HG02852 (cell line): ENCODE data around the gene GLI3.

ENCODE experiments used
- ATAC-seq: cut with Tn5 transposase; IDR thresholded peaks from one replicate; pipeline ENCODE4 v1.9.1; 2021; ENCODE audit warnings: mild to moderate bottlenecking, moderate library complexity; ENCODE audit not compliant: unreplicated experiment

The GLI3 gene

GRCh38 chr7:42057331-42057730, 179.7 kb downstream of the GLI3 start:
- ATAC-seq, result no peak

GRCh38 chr7:42055171-42055570, 181.8 kb downstream of the GLI3 start:
- no peak for ATAC-seq

- no peak for ATAC-seq
These were observed 183.2 kb downstream of the GLI3 start for GRCh38 chr7:42053834-42054233.

GRCh38 chr7:42049761-42050160, 187.2 kb downstream of the GLI3 start:
- no peak for ATAC-seq

- ATAC-seq, result no peak
These were observed 190.5 kb downstream of the GLI3 start for GRCh38 chr7:42046483-42046882.

- no peak for ATAC-seq
These were observed 191.0 kb downstream of the GLI3 start for GRCh38 chr7:42045961-42046360.

- no peak for ATAC-seq
These were observed 197.1 kb downstream of the GLI3 start for GRCh38 chr7:42039921-42040320.

GRCh38 chr7:42035210-42035609, 201.8 kb downstream of the GLI3 start:
- ATAC-seq, result no peak

GRCh38 chr7:42033480-42033879, 203.5 kb downstream of the GLI3 start:
- no peak for ATAC-seq

GRCh38 chr7:42029405-42029804, 207.6 kb downstream of the GLI3 start:
- ATAC-seq, result no peak

GRCh38 chr7:42027521-42027920, 209.5 kb downstream of the GLI3 start:
- ATAC-seq, result no peak

GRCh38 chr7:42026622-42027197, 210.3 kb downstream of the GLI3 start:
- ATAC-seq, result no peak

- ATAC-seq, result no peak
These were observed 211.2 kb downstream of the GLI3 start for GRCh38 chr7:42025635-42026375.

- ATAC-seq, result no peak
These were observed 212.5 kb downstream of the GLI3 start for GRCh38 chr7:42024537-42024936.

GRCh38 chr7:42023262-42023661, 213.7 kb downstream of the GLI3 start:
- ATAC-seq, result no peak

- no peak for ATAC-seq
These were observed 214.2 kb downstream of the GLI3 start for GRCh38 chr7:42022791-42023190.

GRCh38 chr7:42022056-42022455, 215.0 kb downstream of the GLI3 start:
- ATAC-seq, result no peak

GRCh38 chr7:42021631-42022030, 215.4 kb downstream of the GLI3 start:
- ATAC-seq, result no peak

GRCh38 chr7:42020061-42020460, 216.9 kb downstream of the GLI3 start:
- ATAC-seq, result no peak

GRCh38 chr7:42017349-42017986, 219.5 kb downstream of the GLI3 start:
- no peak for ATAC-seq

- ATAC-seq, result no peak
These were observed 220.5 kb downstream of the GLI3 start for GRCh38 chr7:42016517-42016916.
